HG02884 (cell line): ENCODE measurements around the gene SNX24.
A peak's percentile ranks its signal among the peaks of the same experiment; 100 is the strongest.
"Not testable (repeated sequence)": the region's sequence is repeated elsewhere in the genome, so short reads cannot be mapped to it uniquely, and the experiment has no call there.

Experiments
- ATAC-seq: cut with Tn5 transposase; IDR thresholded peaks from one replicate; pipeline ENCODE4 v1.9.1; 2021; ENCODE audit warnings: mild to moderate bottlenecking, moderate library complexity; ENCODE audit not compliant: unreplicated experiment

The SNX24 gene

DNA sequence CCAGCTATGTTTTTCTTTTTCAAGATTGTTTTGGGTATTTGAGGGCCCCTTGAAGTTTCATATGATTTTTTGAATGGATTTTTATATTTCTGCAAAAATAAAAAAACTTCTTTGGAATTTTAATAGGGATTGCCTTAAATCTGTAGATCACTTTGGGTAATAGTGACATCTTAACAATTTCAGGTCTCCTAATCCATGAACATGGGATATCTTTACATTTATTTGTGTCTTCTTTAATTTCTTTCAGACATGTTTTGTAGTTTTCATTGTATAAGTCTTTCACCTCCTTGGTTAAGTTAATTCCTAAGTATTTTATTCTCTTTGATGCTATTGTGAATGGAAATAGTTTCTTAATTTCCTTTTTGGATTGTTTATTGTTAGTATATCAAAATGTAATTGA lies 112.0 kb downstream of the SNX24 start:
- no peak for ATAC-seq

- no peak for ATAC-seq
These were observed 114.5 kb downstream of the SNX24 start for GRCh38 chr5:122959740-122960445.

DNA sequence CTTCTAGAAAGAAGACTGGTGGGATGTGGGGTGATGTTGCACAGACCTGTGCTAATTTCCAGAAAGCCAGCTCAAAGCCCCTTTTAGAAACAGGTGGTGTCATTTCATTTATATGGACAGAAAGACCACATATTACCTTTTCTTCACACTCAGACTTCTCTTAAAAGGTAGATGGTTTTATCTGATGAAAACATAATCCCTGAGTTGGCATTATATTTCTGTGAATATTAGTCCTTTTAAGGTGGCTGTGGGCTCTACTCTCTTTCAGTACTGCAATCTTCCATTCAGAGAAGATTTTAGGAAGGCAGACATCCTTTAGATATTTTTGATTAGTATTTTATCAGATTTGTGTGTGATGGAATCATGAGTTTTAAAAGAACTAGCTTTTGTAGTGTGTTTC lies 117.9 kb downstream of the SNX24 start:
- ATAC-seq = no peak

DNA sequence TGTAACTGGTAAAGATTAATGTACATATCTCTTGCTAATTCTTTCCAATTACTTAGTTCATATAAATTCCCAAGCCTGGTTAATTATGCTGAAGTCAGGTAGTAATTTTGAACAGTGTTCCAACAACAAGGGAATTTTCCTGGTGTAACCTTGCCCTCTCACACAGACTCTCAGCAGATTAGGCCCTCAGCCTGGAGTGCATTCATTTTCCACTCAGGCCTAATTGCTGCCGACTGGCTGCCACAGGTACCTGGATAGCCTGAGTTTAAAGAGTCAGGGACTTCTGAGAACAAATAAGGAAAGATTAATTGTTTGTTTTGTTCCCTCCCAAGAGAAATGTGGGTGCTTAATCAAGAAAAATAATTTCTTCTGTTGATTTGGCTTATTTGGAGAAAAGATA lies 119.7 kb downstream of the SNX24 start:
- ATAC-seq = no peak

- no peak for ATAC-seq
These were observed 121.7 kb downstream of the SNX24 start for GRCh38 chr5:122967085-122967484.

DNA sequence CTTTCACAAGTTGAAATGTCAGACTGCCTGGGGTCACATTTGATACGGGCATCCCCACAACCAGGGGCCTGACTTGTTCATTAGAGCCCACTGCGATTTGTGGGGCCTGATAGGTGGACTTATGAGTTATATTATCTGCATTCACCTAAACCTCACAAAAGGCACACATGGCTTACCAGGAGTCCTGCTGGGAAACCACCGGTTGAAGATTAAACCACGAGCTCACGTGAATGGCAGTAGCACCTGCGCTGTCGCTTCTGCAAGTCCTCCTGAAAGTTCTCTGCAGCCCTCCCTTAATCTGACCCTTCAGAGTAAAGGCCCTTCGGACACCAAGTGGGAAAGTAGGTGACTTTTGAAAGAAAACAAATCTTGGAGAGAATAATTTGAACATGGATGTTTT lies 122.2 kb downstream of the SNX24 start:
- ATAC-seq = peak; percentile 84

DNA sequence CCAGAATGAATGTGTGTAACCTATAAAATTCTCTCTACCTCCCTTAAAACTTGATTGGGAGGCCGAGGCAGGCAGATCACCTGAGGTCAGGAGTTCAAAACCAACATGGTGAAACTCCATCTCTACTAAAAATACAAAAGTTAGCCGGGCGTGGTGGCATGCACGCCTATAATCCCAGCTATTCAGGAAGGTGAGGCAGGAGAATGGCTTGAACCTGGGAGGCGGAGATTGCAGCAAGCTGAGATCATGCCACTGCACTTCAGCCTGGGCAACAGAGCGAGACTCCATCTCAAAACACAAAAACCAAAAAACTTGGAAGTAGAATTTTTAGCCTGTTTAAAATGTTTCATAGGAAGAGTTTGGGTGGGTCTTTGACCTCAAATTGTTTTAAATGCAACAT lies 122.6 kb downstream of the SNX24 start:
- not testable (repeated sequence) for ATAC-seq

- ATAC-seq = no peak
These were observed 125.9 kb downstream of the SNX24 start for GRCh38 chr5:122971333-122971732.

- ATAC-seq = no peak
These were observed 127.5 kb downstream of the SNX24 start for GRCh38 chr5:122972877-122973276.

DNA sequence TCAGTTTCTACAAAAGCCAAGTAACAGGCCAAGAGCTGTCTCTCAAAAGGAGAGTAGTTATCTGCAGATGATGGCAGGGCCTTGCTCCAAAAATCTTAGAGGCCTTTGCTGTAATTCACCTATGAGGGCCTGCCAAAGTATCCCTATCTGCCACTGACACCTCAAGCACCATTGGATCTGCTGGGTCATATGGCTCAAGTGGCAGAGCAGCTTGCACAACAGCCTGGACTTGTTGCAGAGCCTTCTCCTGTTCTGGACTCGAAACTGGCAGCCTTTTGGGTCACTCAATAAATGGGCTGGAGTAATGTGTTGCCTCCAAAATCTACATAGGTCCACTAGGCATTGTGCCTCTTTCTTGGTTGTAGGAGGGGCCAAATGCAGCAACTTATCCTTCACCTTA lies 128.3 kb downstream of the SNX24 start:
- not testable (repeated sequence) for ATAC-seq

GRCh38 chr5:122974251-122974650 lies 128.8 kb downstream of the SNX24 start:
- ATAC-seq = not testable (repeated sequence)

- ATAC-seq = no peak
These were observed 131.9 kb downstream of the SNX24 start for GRCh38 chr5:122977319-122977718.

DNA sequence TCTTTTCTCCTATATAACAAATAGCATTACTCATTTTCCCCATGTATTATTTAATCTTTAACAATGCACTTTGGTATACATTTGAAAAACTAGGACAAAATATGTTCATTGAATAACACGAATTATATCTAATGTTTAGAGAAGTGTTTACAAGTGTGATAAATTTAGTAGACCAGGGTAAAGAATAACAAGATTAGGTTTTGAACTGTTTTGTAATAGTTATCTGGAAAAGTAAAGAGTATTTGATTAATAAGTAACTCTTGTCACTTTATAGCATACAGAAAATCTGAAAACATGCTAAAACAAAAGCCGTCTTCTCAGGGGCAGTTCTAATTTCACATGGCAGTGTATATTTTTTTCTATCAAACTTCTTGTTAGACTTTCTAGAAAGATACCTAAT lies 132.7 kb downstream of the SNX24 start:
- no peak for ATAC-seq

GRCh38 chr5:122978644-122979297 lies 133.4 kb downstream of the SNX24 start:
- no peak for ATAC-seq

GRCh38 chr5:122981846-122982245 lies 136.4 kb downstream of the SNX24 start:
- no peak for ATAC-seq

GRCh38 chr5:122982376-122982775 lies 137.0 kb downstream of the SNX24 start:
- no peak for ATAC-seq

- ATAC-seq = no peak
These were observed 139.0 kb downstream of the SNX24 start for GRCh38 chr5:122984425-122984824.

DNA sequence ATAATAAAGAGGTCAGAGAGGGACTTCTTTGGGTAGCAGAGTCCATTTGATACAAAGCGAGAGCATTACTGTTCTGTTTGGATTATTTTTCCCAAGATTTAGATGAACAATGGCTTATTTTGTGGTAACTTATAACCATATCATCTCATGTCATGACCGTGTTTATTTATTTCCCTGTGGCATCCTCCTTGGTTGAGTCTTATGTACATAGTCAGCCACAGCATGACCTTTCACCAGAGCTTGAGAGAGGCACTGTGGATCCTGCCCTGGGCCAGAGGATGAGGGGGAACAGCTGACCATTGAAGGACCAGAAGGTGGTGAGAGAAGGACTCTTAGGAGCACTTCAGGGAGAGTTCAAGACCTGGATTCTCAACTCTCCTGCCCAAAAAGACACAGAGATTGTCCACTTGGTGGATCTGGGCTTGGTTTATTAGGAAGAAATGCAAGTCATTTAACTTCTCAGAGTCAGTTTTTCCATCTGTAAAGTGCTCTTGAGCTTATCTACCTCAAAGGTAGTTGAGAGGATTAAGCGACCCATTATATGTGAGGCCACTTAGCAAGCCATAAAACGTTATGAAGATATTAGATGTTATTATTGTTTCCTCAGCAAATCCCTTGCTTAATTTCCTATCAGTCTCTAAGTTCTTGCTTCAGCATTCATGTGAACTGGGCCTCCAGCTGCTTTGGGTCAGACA lies 139.7 kb downstream of the SNX24 start:
- ATAC-seq = no peak

DNA sequence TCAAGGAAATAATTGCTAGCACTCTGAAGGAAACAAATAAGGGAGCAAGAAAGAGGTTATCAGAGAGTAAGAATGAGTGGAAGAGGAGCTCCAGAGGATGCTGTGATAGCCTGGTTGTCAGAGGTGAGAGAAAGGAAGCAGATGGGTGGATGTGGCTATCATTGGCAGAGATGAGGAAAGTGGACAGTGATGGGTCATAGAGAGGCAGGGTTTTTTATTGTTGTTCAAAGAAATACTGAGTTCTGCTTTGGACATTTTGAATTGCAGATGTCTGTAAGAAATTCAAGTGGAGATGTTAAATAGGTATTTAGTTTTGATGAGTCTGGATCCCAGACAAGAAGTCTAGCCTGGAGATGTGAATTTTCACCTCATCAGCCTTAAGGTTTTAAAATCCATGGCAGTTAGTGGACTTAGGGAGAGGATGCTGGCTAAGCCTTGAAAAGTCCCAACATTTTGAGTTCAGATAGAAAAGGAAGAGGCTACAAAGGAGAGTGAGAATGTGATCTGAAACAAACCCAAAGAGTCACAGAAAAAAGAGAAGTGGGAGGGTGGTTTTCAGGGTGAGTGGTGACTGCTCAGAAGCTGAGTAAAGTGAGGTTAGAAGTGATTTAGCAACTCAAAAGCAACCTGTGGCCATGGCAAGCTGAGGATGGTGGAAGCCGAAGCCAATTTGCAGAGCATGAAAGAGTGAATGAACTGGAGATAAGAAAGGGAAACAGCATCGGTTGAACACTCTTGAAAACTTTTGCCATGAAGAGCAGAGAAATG lies 140.7 kb downstream of the SNX24 start:
- ATAC-seq = peak; percentile 97

- no peak for ATAC-seq
These were observed 150.7 kb downstream of the SNX24 start for GRCh38 chr5:122996091-122996490.

DNA sequence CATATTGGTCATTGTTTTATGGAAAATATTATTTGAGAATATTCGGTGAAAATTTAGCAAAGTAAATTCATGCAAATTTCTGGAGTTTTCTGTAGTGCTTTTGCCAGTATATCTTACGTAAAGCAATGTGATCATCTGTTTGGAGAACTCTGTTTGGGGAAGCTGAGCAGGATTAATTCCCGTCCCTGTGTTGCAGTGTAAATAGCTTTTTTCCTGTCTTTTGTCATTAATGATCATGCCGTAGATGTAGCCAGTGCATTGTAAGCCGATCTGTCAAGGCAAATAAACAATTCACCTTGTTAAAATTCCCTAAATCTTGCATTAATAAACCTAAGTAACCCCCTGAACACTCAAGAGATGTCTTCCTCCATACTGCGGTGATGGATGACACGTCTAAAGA lies 151.9 kb downstream of the SNX24 start:
- no peak for ATAC-seq
